Measurements from ENCODE around the gene MICA. TPM values are rescaled to one million over a fixed set of nuclear protein-coding genes. Genes with fewer than 3 reads are reported as not detected.
A peak's percentile ranks its signal among the peaks of the same experiment; 100 is the strongest.

Gene MICA
- total and polyA plus RNA-seq, 9 of the 15 experiments (the other 6 are each of a cell fraction or from before 2014, with no cell fraction given), result 11.8 to 24.6 (median 16.7) TPM

DNA sequence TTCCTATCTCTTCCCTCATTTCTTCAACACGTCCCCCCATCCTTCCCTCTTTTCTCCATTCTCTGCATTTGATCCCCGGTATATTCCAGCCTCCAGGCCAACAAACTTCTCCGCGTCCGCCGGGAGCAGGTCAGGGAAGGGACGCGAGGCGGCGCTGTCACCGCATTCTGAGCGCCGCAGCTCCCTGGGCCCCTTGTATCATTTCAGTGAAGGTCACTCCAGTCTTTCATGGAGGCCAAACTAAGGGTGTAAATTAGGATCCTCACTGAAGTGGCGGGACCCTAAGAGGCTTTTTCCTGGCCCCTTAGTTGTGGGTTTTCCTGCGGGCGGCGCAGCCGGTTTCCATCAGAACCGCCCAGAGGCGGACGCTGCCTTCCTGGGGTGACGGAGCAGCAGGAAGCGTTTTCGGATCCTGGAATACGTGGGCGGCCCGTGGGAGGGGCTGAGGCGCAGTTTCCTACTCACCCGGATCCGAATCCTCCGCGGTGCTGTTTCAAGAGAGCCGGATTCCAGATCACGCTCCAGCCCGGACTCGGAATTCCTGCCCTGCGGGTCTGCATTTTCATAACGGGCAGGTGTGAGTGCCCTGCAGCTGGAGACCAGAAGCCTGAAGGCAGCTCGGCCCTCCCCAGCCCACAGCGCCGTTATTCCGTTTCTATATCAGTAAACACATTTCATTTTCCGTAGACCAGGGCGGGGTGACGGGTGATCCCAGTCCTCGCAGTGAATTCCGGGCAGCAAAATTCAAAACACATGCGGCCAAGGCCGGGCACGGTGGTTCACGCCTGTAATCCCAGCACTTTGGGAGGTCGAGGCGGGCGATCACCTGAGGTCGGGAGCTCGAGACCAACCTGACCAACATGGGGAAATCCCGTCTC, 3.6 kb upstream of the MICA start (continued):
- TF ChIP-seq MNT (conservative IDR thresholded peaks at IDR 0.05) (peak; percentile 58 to 72), SMAD1 (IDR thresholded peaks at IDR 0.05; ENCODE audit: low read depth, low read length, partially characterized antibody) (peak; percentile 45), PCBP1 (IDR thresholded peaks at IDR 0.05; ENCODE audit: low read depth, low read length, poor library complexity, severe bottlenecking) (peak; percentile 64), TCF7L2 (IDR thresholded peaks at IDR 0.05; ENCODE audit: low read depth, low read length) (no peak), RFX5 (IDR thresholded peaks at IDR 0.05; ENCODE audit: low read depth, low read length) (no peak), NCOA1 (IDR thresholded peaks at IDR 0.05; ENCODE audit: low read depth) (peak; percentile 62), PRMT5 (CRISPR knock-in tag; IDR thresholded peaks at IDR 0.05) (no peak), SIRT6 (IDR thresholded peaks at IDR 0.05; ENCODE audit: low read depth, low read length) (no peak), NFYB (IDR thresholded peaks at IDR 0.05; ENCODE audit: extremely low read depth, insufficient read length) (no peak), CREM (IDR thresholded peaks at IDR 0.05; ENCODE audit: low read depth) (peak; percentile 75), PTTG1 (tag; IDR thresholded peaks at IDR 0.05; ENCODE audit: low read depth) (no peak), HNRNPK (IDR thresholded peaks at IDR 0.05; ENCODE audit: low read depth, low read length, poor library complexity, severe bottlenecking) (no peak), KLF13 (tag; IDR thresholded peaks at IDR 0.05; ENCODE audit: borderline replicate concordance, low read depth) (no peak), ETS1 (conservative IDR thresholded peaks at IDR 0.05; ENCODE audit: control insufficient read depth, low read depth, low read length) (no peak; the same call in 1 of the 2 replicates), MEF2D (tag; conservative IDR thresholded peaks at IDR 0.05; ENCODE audit: low read depth) (peak; percentile 66), NKRF (IDR thresholded peaks at IDR 0.05; ENCODE audit: borderline replicate concordance) (no peak; the same call in 1 of the 2 replicates)
- TF ChIP-seq, protein P1, sequence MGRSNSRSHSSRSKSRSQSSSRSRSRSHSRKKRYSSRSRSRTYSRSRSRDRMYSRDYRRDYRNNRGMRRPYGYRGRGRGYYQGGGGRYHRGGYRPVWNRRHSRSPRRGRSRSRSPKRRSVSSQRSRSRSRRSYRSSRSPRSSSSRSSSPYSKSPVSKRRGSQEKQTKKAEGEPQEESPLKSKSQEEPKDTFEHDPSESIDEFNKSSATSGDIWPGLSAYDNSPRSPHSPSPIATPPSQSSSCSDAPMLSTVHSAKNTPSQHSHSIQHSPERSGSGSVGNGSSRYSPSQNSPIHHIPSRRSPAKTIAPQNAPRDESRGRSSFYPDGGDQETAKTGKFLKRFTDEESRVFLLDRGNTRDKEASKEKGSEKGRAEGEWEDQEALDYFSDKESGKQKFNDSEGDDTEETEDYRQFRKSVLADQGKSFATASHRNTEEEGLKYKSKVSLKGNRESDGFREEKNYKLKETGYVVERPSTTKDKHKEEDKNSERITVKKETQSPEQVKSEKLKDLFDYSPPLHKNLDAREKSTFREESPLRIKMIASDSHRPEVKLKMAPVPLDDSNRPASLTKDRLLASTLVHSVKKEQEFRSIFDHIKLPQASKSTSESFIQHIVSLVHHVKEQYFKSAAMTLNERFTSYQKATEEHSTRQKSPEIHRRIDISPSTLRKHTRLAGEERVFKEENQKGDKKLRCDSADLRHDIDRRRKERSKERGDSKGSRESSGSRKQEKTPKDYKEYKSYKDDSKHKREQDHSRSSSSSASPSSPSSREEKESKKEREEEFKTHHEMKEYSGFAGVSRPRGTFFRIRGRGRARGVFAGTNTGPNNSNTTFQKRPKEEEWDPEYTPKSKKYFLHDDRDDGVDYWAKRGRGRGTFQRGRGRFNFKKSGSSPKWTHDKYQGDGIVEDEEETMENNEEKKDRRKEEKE (IDR thresholded peaks at IDR 0.05; ENCODE audit: borderline replicate concordance in 1 of 2, control insufficient read depth in 1 of 2, low read depth in 2 of 2, low read length in 1 of 2), result no peak
